AG09309 (cell line): ENCODE measurements around the gene KLHL29.

ENCODE experiments used
- DNase-seq: peaks from one replicate; pipeline ENCODE4 v3.0.0-alpha.2; 2010; ENCODE audit warnings: low read depth
- H3K4me3 ChIP-seq: 2 replicates; pipeline ENCODE4 v1.5.1; 2011; ENCODE audit warnings: mild to moderate bottlenecking, low read depth, low read length, moderate library complexity; ENCODE audit not compliant: control insufficient read depth
- TF ChIP-seq, protein P1 (sequence below): IDR thresholded peaks from 2 replicates; pipeline ENCODE4 v1.5.1; 2011; ENCODE audit warnings: mild to moderate bottlenecking, low read depth, low read length, inconsistent platforms; ENCODE audit not compliant: insufficient read depth, control insufficient read depth; ENCODE audit errors: missing control alignments

KLHL29 gene

GRCh38 chr2:23401427-23402204 is 16.6 kb downstream of the KLHL29 start:
- TF ChIP-seq, protein P1, sequence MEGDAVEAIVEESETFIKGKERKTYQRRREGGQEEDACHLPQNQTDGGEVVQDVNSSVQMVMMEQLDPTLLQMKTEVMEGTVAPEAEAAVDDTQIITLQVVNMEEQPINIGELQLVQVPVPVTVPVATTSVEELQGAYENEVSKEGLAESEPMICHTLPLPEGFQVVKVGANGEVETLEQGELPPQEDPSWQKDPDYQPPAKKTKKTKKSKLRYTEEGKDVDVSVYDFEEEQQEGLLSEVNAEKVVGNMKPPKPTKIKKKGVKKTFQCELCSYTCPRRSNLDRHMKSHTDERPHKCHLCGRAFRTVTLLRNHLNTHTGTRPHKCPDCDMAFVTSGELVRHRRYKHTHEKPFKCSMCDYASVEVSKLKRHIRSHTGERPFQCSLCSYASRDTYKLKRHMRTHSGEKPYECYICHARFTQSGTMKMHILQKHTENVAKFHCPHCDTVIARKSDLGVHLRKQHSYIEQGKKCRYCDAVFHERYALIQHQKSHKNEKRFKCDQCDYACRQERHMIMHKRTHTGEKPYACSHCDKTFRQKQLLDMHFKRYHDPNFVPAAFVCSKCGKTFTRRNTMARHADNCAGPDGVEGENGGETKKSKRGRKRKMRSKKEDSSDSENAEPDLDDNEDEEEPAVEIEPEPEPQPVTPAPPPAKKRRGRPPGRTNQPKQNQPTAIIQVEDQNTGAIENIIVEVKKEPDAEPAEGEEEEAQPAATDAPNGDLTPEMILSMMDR: no peak
- no peak overlapping the region for H3K4me3 ChIP-seq
- no peak for DNase-seq

- DNase-seq: no peak
- TF ChIP-seq, protein P1: no peak
- H3K4me3 ChIP-seq: no peak overlapping the region
Observed at GRCh38 chr2:23402205-23402740, 17.3 kb downstream of the KLHL29 start.

DNA sequence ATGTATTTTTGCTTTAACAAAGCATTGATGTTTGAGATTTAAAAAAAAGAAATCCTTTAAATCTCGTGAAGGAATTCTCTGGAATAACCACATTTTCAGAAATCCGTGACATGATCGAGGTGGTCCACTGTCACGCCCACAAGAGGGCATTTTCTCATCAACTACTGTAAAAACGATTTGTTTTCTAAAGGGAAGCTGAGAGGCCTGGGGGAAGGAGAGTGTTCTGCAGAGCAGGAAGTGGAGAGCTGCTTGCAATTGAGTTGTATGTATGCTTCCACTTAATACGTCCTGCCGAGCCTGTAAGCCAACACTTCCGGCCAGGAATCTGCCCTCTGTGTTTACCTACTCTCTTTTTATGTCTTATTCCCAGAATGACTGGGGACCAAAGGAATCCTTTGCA is 19.4 kb downstream of the KLHL29 start:
- DNase-seq: peak; percentile 45
- H3K4me3 ChIP-seq: no peak overlapping the region
- TF ChIP-seq, protein P1: peak; percentile 27

DNA sequence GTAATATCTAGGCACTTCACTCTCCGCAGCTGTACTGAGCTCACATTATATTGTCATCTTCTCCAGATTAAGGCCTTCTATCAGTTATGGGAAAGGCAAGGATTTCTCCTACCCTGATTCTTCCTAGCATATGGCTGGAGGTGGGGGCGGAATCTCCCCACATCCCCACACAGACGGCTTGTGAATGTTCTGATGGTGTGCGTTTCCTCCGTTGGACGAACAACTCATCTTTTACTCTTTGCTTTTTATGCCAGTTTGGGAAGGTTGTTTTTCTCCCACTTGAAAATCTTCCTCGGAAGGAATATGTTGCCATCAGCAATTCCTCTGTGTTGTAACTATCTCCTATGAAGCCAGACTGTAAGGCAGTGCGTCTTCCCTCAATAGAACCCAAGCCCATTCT is 24.3 kb downstream of the KLHL29 start:
- no peak overlapping the region for H3K4me3 ChIP-seq
- no peak for DNase-seq
- TF ChIP-seq, protein P1: no peak

DNA sequence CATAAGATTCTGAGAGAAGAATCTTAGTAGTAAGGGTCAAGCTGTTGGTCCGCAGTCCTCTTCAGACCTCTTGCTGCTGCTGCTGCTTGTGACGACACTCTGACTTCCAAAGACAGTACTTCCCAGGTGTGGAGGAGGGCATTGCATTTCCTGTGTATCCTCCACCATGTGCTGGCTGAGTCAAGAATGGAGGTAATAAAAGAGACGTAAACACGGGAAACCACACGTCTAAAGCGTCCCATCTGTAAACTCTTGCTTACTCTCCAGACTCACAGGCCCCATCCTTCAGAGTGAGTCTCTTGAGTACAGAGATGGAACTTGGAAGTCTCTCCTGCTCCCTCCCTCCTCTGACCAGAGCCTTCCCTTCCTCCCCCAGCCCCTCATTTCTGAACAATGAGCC is 25.6 kb downstream of the KLHL29 start:
- no peak for DNase-seq
- H3K4me3 ChIP-seq: no peak overlapping the region
- TF ChIP-seq, protein P1: no peak

GRCh38 chr2:23411752-23412431 is 26.9 kb downstream of the KLHL29 start:
- H3K4me3 ChIP-seq: no peak overlapping the region
- DNase-seq: peak; percentile 79
- TF ChIP-seq, protein P1: no peak
